ENCODE data around the gene ADISSP.

Gene ADISSP

DNA sequence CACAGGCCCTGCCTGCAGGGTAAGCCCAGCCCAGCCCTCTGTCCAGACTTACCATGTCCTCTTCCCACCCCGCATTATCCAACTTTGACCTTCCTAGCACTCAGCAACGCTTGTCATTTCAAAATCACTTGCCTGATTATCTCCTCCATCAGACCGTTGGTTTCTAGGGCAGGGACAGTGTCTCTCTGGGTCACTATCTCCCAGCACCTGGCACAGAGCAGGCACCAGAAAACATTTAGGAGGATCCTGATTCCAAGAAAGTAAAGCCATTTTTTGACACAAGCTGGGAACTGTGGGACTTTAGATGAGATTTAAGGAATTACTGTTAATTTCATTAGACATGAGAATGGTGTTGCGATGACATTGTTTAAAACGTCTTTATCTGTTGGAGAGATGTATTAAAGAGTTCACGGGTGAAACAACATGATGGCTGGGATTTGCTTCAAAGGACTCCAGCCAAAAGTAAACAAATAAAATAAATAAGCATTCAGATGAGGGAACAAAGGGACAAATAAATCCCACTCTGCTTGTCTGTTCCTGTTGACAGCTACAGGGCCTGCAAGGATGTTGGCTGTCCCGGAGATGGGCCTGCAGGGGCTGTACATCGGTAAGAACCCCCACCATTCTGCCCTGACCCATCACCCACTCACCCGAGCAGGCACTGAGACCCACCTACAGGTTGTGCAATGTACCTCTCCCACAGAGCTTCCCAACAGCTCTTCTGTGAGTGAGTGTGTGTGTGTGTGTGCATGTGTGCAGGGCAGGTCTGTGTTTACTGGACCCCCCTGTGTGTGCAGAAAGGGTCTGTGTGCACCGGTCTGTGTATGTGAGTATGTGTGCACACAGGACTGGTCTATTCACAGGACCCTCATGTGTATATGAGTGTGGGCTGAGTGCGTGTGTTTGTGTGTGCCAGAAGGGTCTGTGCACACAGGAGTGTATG lies 29.2 kb downstream of the ADISSP start:
- DNase-seq (ENCODE audit: low read depth), result no peak

DNA sequence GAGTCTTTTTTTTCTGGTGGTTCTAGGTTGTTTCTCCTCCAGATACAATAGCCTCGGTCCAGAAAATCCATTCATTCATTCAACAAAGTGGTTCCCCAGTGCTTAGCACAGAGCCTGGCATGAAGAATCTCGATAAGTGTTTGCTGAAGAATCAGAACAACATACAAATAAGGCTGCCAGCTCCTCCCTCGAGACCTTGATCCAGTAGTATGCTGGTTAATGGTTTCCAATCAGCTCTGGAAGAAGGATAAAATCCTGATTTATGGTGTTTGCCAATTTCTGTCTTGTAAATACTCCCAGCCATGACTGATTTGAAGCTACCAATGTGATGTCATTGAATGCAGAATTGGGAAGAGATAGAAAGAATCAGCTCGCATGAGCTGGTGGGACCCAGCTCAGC lies 31.8 kb downstream of the ADISSP start:
- no peak for DNase-seq (ENCODE audit: low read depth)

DNA sequence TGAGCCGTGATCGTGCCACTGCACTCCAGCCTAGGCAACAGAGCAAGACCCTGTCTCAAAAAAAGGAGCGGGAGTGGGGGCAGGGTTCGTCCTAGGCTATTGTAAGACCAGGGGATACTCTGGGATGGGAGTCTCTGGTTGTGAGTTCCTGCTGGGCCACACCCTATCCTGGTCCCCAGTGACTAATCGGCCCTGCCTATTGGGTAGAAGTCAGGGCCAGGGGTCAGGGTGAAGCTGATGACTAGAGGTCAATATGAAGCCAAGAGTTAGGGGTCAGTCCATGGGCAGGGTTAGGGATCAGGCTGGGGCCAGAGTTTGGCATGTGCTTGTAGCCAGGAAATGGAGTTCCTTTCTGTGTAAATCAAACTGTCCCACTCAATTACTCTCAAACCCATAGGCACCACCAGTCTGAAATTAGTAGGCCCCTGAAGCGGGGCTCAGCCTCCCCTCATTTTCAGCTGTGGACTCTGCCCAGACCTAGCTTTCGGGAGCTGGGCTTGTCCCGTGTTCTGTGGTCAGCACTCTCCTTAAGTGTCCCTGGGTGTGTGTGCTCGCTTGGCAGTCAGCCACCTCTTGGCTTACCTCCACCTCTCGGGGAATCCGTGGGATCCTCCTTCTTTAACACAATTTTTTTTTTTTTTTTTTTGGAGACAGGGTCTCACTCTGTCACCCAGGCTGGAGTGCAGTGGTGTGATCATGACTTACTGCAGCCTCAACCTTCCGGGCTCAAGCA lies 33.3 kb downstream of the ADISSP start:
- no peak for DNase-seq (ENCODE audit: low read depth)

DNA sequence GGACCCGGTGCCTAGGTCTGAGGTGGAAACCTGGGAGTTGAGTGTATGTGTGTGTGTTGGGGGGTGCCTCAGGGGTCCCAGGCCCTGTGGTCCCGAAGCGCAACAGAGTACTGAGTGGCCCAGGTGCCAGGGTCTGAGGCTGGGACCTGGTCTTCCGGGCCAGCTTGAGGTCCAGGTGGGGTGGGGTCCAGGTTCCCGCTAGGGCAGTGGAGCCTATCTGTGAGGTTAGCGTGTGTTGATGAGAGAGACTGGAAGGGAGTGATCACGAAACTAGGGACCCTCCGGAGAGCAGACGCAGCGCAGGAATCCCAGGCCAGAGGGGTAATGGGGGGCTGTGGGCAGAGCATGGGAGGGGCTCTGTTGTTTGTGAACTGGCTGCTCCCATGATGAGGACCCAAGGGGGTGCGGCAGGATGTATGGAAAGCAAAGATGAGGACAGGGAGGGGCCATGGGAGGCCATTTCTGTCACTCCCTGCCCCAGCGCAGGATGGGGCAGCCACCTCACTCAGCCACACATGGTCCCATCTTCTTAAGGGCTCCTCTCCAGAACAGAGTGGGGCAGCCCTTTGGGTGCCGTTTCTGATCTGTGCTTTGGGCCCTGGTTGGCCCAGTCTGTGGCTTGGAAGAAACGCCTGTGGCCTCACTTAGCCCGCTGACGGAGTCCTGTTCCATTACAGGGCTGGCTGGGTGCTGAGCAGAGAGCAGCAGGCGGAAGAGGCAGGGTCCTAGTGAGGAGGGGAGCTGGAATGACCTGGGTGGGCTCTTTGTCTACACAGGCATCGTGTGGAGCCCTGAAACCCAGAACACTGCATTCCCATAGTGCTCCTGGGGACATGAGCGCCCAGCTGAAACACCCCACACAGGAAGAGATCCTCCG lies 34.2 kb downstream of the ADISSP start:
- DNase-seq (ENCODE audit: low read depth), result no peak

DNA sequence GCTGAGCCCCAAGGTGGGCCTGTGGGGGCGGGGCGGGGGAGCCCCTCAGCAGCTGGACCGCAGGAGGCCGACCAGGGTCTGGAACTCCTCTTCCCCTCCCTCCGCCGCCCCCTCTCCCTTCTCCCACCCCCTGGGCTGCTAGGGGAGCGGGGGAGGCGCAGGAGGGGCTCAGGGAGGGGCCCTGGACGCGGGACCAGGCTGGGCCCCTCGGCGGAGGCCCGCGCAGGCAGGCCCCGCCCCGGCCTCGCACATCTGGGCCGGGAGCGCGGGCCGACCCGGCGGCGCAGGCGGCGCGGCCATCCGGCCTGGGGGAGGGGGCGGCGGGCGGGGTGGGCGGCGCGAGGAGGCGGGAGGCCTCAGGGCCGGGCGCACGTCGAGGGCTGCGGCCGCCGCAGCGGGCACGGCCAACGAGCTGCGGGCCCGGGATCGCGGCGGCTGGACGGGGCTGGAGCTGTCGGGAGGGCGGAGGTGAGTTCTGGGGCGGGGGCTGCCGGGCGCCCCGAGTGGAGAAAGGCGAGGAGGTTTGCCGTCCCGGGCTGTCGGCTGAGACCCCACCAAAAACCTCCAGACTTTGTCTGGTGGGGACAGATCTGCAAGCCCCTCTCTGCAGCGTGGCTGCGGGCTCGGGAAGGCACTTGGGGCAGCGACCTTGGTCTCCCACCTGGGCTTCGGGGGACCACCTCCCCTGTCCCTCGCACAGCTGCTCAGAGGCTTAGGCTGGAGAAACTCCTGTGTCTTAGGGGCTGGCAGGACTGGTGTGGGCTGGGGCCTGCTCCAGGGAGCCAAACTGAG lies 35.0 kb downstream of the ADISSP start, which contains the start of gene HSPA12B:
Gene HSPA12B, plus strand, starts transcription at position 359 of the 792 bp plus-strand sequence. CDS start 5,990 bp downstream, outside the sequence.
- DNase-seq (ENCODE audit: low read depth), result no peak

DNA sequence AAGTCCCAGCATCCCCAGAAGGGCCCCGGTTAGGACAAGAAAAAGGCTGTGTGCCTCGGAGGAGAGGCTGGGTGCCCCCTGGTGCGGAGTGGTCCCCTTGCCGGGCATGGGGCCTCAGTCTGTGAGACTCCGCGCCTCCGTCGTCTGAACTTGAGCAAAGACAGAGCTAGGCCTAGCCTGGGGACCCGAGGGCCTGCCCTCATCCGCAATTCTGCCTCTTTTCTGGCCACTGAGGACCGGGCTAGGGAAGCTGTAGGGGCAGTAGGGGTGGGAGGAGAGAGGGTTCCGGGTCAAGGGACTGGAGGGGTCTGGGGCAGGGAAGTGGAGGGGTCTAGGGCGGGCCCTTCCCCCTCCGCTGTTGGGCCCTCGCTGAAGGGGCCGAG lies 35.6 kb downstream of the ADISSP start:
- DNase-seq (ENCODE audit: low read depth), result no peak

DNA sequence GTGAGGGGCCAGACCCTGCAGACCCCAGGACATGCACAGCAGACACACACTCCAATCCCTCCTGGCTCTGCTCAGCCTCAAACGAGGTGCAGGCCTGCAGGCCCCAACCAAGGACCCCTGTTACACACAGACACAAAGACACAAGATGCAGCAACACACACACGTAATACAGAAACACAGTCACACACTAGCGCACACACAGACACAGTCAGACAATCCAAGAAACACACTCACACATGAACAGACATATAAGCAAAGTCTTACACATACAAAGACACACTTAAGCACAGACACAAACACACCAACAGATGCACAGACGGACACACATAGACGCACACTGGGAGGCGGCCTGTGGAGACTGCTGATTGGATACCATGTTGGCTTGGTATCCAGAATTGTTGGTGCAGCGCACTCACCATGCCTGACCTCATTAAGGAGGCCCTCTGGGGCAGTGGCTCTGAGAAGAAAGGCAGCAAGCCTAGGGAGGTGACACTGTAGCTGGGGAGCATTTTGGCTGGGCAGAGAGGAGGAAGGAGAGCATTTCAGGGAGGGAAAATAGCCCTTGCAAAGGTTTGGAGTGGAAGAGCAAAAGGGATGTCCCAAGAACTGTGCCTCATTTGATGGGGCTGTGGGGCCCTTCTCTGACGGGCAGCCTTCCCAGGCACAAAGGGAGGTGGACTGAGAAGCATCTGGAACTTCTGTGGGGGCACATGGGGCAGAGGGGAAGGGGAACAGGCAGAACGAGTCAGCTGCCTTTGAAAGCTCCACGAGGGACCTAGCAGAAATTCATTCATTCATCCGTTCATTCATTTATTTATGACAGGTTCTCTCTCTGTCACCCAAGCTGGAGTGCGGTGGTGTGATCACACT lies 36.5 kb downstream of the ADISSP start:
- no peak for DNase-seq (ENCODE audit: low read depth)

DNA sequence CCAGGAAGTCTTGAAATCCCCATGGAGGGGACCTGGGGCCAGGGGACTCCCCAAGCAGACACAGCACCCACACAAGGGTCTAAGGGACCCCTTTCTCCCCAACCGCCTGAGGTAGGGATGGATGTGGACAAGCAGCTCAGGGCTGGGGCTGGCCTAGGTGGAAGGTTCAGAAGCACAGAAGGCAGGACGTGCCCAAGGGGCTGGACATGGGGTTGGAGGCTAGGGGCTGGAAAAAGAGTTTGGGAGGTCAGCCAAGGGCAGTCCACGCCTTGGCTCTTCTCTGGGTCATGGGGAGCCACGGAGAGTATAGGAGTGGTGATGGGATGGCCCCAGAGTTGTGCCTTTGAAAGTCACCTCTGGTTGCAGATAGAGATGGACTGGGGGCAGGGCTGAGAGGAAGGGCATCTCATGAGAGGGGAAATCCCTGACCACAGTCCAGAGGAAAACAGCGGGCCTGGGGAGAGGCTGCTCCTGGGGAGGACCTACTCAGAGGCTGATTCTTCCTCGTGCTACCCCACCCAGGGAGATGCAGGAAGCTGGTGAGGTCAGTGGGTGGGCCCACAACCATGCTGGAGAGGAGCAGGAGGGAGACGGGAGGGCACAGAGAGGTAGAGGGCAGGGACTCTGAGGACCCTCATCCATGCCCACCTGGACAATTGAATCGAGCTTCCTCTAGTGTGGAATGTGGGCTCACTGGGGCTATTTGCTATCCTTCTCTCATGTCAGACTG lies 37.6 kb downstream of the ADISSP start:
- no peak for DNase-seq (ENCODE audit: low read depth)

DNA sequence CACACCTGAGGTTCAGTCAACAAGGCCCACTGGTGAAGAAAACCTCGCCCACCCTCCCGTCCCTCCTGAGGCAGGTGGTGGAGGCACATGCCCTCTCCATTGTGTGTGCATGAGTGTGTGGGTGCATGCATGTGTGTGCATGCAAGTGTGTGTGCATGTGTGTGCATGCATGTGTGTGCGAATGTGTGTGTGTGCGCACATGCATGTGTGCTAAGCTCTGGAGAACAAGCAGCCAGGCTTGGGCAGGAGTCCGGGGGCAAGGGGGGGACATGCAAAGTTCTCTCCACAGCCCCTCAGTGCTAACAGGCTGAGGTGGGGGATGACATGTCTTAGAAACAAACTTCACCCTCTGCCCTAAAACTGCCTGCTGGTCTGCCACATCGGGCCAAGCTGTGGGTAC lies 38.2 kb downstream of the ADISSP start:
- DNase-seq (ENCODE audit: low read depth), result no peak

DNA sequence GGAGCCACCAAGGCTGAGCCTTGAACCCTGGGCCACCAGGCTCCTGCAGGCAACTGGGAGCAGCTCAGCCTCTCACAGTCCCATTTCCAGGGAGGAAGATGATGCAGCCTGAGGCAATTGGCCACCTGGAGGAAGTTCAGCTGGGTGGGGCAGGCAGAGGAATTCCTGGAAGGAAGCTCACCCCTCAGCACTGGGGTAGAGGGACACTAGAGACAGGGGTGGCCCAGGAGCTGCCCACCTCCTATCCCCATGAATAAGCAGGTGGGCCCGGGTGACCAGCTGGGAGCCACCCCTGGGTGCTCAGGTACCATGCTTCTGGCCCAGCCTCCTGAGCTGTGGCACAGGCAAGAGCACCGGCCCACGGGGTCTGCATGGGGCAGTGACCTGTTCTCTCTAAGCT lies 38.7 kb downstream of the ADISSP start:
- DNase-seq (ENCODE audit: low read depth), result no peak

DNA sequence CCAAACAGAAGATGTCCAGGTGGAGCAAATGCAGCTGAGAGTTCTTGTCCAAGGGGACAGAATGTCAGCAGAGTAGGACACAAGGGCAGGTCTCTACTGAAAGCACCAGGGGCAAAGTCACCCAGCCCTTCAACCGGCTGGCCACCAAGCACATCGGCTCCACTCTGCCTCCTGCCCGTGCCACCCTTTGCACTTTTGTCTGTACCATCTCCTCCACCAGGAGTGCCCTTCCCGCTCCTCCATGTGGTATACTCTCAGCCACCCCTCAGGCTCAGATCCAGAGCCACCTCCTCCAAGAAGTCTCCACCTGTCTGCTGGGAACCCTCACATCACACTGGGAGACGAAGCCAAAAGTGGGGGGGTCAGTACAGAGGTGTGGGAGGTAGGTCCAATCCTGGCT lies 39.2 kb downstream of the ADISSP start:
- no peak for DNase-seq (ENCODE audit: low read depth)

DNA sequence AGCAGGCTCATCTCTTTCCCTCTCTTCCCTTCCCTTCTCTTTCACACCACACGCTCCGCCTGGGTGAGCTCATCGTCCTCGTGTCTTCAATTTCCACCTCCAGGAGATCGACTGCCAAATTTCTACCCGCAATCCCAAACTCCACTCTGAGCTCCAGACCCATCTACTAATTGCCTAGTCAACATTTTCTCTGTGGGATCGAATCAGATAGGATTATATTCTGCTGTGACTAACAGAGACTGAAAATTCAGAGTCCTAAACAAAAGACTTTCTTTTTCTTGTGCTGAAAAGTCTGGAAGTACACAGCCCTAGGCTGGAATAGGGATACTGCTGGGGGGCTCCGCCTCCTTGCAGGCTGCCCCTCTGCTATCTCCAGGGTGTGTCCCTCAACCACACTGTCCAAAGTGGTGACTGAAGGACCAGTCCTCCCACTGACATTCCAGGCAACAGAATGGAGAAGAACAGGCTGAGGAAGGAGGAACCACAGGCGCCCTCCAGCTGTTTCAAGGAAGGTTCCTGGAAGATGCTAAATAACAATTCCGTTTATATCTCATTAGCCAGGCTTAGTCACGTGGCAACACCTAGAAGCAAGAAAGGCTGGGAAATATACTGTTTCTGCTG lies 40.0 kb downstream of the ADISSP start:
- no peak for DNase-seq (ENCODE audit: low read depth)

DNA sequence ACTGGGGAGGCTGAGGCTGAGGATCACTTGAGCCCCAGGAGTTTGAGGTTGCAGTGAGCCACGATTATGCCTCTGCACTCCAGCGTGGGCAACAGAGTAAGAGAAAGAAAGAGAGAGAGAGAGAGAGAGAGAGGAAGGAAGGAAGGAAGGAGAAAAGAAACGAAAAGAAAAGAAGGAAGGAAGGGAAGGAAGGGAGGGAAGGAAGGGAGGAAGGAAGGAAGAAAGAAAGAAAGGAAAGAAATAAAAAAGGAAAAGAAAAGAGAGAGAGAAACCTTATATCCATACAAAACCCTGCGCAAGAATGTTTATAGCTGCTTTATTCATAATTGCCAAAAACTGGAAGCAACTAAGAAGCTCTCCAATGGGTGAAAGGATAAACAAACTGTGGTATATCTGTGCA lies 43.2 kb downstream of the ADISSP start:
- no peak for DNase-seq (ENCODE audit: low read depth)

DNA sequence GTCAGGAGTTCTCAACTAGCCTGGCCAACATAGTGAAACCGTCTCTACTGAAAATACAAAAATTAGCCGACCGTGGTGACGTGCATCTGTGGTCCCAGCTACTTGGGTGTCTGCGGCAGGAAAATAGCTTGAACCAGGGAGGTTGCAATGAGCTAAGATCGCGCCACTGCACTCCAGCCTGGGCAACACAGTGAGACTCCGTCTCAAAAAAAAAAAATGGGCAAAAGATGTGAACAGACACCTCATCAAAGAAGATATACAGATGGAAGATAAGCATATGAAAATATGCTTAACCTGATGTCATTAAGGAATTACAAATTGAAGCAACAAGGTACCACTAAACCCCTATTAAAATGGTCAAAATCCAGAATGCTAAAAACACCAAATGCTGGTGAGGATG lies 44.3 kb downstream of the ADISSP start:
- no peak for DNase-seq (ENCODE audit: low read depth)

DNA sequence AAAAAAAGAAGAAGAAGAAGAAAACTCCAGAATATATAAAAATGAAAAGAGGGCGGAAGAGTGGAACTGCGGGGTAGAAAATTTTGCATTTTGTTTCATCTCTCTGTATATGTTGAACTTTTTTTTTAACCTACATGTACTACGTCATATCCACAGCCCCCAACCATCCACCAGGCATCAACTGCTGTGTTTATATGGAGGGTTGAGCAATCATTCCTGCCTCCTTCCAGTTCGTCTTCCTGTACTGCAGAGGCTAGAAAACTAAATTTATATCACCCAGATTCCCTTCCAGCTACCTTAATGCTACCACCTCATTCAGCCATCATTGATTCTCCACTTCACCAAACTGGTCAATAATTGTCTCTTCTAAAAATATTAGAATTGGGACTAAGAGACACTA lies 45.6 kb downstream of the ADISSP start:
- DNase-seq (ENCODE audit: low read depth), result no peak

DNA sequence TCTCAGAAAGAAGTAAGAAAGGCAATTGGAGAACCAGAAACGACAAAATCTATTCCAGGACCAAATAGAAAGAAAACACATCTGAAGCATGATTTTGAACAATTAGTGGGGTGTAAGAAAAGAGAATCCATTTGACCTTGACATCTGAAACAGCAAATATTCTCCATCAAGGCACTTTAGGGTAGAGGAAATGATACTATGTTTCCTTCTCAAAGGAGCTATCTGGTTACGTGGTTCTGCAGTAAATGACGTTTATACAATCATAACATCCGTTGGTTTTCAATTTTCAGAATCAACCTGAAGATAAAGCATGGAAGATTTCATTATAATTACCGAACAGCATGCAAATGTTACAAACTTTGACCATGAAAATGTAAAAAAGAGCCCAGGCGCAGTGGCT lies 46.9 kb downstream of the ADISSP start:
- DNase-seq (ENCODE audit: low read depth), result no peak

DNA sequence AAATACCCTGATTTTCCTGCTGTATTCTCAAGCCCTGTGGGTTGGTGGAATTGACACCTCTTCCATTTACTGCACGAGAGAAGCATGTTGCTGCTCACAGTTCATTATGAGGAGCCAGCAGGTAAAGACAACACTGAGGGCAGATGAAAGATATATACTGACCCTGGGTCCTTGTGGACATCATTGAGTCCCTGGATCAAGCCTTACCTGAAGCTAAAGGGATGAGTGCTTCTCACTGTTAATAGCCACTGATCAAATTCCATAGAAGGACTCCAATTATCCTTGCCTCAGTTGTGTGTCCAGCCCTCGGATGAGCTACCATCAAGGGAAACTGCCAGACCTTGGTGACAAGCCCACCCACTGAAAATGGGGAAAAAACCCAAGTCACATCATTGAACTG lies 47.5 kb downstream of the ADISSP start:
- no peak for DNase-seq (ENCODE audit: low read depth)

DNA sequence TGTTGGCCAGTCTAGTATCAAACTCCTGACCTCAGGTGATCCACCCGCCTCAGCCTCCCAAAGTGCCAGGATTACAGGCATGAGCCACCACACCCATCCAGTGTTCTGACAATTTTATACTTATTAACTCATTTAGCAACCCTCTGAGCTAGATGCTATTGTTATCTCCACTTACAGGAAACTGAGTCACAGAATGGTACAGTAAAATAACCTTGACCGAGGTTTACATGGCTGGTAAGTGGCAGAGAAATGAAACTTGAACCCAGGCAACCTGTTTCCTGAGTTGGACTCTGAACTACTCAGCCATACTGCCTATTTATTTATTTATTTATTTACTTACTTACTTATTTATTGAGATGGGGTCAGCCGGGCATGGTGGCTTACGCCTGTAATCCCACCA lies 48.5 kb downstream of the ADISSP start:
- DNase-seq (ENCODE audit: low read depth), result no peak

DNA sequence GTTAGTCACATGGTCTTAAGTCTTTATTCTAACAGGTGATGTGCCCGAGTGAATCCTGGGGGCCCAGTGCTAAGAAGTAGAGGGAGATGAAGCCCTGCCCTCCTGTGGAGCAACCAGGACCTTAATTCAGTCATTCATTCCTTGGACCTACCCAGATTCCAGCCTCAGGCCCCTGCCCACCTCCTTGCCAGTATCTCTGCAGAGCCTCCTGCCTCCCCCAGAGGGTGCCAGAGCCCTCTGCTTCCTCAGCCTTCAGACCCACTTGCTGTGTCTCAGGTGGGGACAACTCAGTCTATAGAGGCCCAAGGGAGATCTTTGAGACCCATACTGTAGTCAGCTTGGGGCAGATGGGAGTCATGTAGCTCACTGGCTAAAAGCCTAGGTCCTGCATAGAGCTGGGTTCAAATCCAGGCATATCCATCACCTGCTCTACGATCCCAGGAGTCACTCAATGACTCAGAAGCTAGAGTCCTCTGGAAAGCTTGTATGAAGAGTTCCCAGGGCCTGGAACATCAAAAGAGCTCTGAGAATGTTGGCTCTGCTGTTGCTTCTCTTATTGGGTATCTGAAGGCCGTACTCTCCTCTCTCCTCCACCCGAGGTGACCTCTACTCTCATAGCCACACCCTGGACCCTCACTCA lies 51.2 kb downstream of the ADISSP start:
- peak; percentile 5 for DNase-seq (ENCODE audit: low read depth)

All from activated T-cell treated with anti-CD3 and anti-CD28 coated beads for 24 hours (primary cell).